GM23338 (cell line): ENCODE data around the gene DUXA. TPM values are rescaled to one million over a fixed set of nuclear protein-coding genes. Genes with fewer than 3 reads are reported as not detected.

Experiments used
- ATAC-seq: fragments of 200-7000 bp; cut with Tn5 transposase; 3 replicates; pipeline ENCODE4 v1.9.1; 2020
- DNase-seq: peaks from one replicate; pipeline ENCODE4 v3.0.0-alpha.2; 2015; ENCODE audit warnings: low spot score
- H2AFZ ChIP-seq: fragments of 200-600 bp; sonication (generic); 2 replicates; pipeline ENCODE4 v1.8.0; 2016; ENCODE audit warnings: antibody characterized with exemption, mild to moderate bottlenecking, moderate library complexity
- H3F3A ChIP-seq: fragments of 200-600 bp; sonication (generic); replicated peaks from 2 replicates; pipeline ENCODE4 v1.8.0; 2017; ENCODE audit warnings: antibody characterized with exemption, mixed run types, low read depth
- H3K27ac ChIP-seq: fragments of 200-600 bp; sonication (generic); 2 replicates; pipeline ENCODE4 v1.6.1; 2016; ENCODE audit warnings: low read depth
- H3K27me3 ChIP-seq: fragments of 200-600 bp; sonication (generic); 2 replicates; pipeline ENCODE4 v1.8.0; 2016; ENCODE audit warnings: mild to moderate bottlenecking, mixed run types, moderate library complexity; ENCODE audit not compliant: insufficient read depth
- H3K36me3 ChIP-seq: fragments of 200-600 bp; sonication (generic); 2 replicates; pipeline ENCODE4 v1.8.0; 2016; ENCODE audit warnings: mild to moderate bottlenecking; ENCODE audit not compliant: insufficient read depth
- H3K4me1 ChIP-seq: fragments of 200-600 bp; sonication (generic); 2 replicates; pipeline ENCODE4 v1.8.0; 2016; ENCODE audit warnings: mild to moderate bottlenecking, moderate library complexity; ENCODE audit not compliant: insufficient read depth
- H3K4me2 ChIP-seq: fragments of 200-600 bp; sonication (generic); 2 replicates; pipeline ENCODE4 v1.7.1; 2017; ENCODE audit warnings: mixed run types
- H3K4me3 ChIP-seq: fragments of 200-600 bp; sonication (generic); 2 replicates; pipeline ENCODE4 v1.6.1; 2016; ENCODE audit warnings: mixed run types
- H3K79me2 ChIP-seq: fragments of 200-600 bp; sonication (generic); replicated peaks from 2 replicates; pipeline ENCODE4 v1.8.0; 2017; ENCODE audit warnings: mild to moderate bottlenecking; ENCODE audit not compliant: insufficient read depth
- H3K9me2 ChIP-seq: fragments of 200-600 bp; sonication (generic); 2 replicates; pipeline ENCODE4 v1.8.0; 2017; ENCODE audit not compliant: insufficient read depth
- H4K20me1 ChIP-seq: fragments of 200-600 bp; sonication (generic); replicated peaks from 2 replicates; pipeline ENCODE4 v1.8.0; 2017; ENCODE audit warnings: mild to moderate bottlenecking; ENCODE audit not compliant: insufficient read depth
- H3K27ac Mint-ChIP-seq: 2 replicates; pipeline ENCODE4 v1.8.0; 2020; ENCODE audit warnings: inconsistent platforms, mild to moderate bottlenecking, moderate library complexity, mixed read lengths
- H3K27me3 Mint-ChIP-seq: 3 replicates; pipeline ENCODE4 v1.8.0; 2022; ENCODE audit warnings: low read depth, mild to moderate bottlenecking, moderate library complexity, mixed read lengths, inconsistent platforms; ENCODE audit not compliant: insufficient read depth, poor library complexity
- H3K36me3 Mint-ChIP-seq: 3 replicates; pipeline ENCODE4 v1.8.0; 2021; ENCODE audit warnings: low read depth, mild to moderate bottlenecking, inconsistent platforms, moderate library complexity, mixed read lengths
- H3K4me1 Mint-ChIP-seq: 3 replicates; pipeline ENCODE4 v1.8.0; 2020; ENCODE audit warnings: mild to moderate bottlenecking, inconsistent platforms, mixed read lengths
- H3K4me3 Mint-ChIP-seq: 3 replicates; pipeline ENCODE4 v1.8.0; 2021; ENCODE audit warnings: moderate library complexity, mild to moderate bottlenecking, inconsistent platforms, mixed read lengths
- H3K9me3 Mint-ChIP-seq: 3 replicates; pipeline ENCODE4 v1.8.0; 2020; ENCODE audit warnings: moderate library complexity, mild to moderate bottlenecking, inconsistent platforms, mixed read lengths
- CREB1 ChIP-seq: fragments of 250-450 bp; sonication (Bioruptor Pico); IDR thresholded peaks from 2 replicates; pipeline ENCODE4 v1.5.0; 2020; ENCODE audit warnings: low read depth, mild to moderate bottlenecking, moderate library complexity
- EZH2 ChIP-seq: fragments of 200-600 bp; sonication (generic); IDR thresholded peaks from one replicate; pipeline ENCODE4 v1.8.0; 2017; ENCODE audit warnings: antibody characterized with exemption, mild to moderate bottlenecking, low read depth; ENCODE audit not compliant: unreplicated experiment
- JUNB ChIP-seq: IDR thresholded peaks from one replicate; pipeline ENCODE4 v1.6.1; 2016; ENCODE audit warnings: antibody characterized with exemption; ENCODE audit not compliant: unreplicated experiment
- NANOG ChIP-seq: IDR thresholded peaks from 2 replicates; pipeline ENCODE4 v1.6.1; 2016; ENCODE audit warnings: antibody characterized with exemption, borderline replicate concordance
- POLR2AphosphoS5 ChIP-seq: IDR thresholded peaks from 2 replicates; pipeline ENCODE4 v1.6.1; 2016; ENCODE audit warnings: antibody characterized with exemption, low read depth
- STAT1 ChIP-seq: IDR thresholded peaks from one replicate; pipeline ENCODE4 v1.6.1; 2016; ENCODE audit warnings: antibody characterized with exemption; ENCODE audit not compliant: unreplicated experiment
- ZNF114 ChIP-seq: fragments of 250-450 bp; sonication (Bioruptor Pico); IDR thresholded peaks from 2 replicates; pipeline ENCODE4 v1.5.0; 2020; ENCODE audit warnings: mild to moderate bottlenecking, moderate library complexity
- ZNF331 ChIP-seq: fragments of 250-450 bp; sonication (Bioruptor Pico); IDR thresholded peaks from 2 replicates; pipeline ENCODE4 v1.5.0; 2020; ENCODE audit warnings: low read depth, mild to moderate bottlenecking, moderate library complexity
- polyA plus RNA-seq: library from polyadenylated mRNA; unstranded; fragments of >200 nt; fragmentation: Nextera tagmentation; extraction: Ambion mirVana; gene quantifications from 2 replicates; pipeline ENCODE4 v1.2.1, GENCODE V29; 2016
- total RNA-seq: library from RNA; depleted of rRNA; stranded (reverse); fragments of >200 nt; shearing (Covaris generic); gene quantifications from 2 replicates; pipeline ENCODE4 v1.2.3, GENCODE V29; 2014
- TF ChIP-seq, protein P1 (sequence below), 2 experiments: fragments of 200-600 bp in 1 of 2; sonication (generic) in 1 of 2; conservative IDR thresholded peaks; 2 replicates each; pipeline versions ENCODE4 v1.5.1 to v1.6.1; 2016 to 2017; ENCODE audit warnings: antibody characterized with exemption in 2 of 2, low read depth in 2 of 2, mild to moderate bottlenecking in 2 of 2, moderate library complexity in 1 of 2
- TF ChIP-seq, protein P2 (sequence below): fragments of 250-450 bp; sonication (Bioruptor Pico); IDR thresholded peaks from 2 replicates; pipeline ENCODE4 v1.5.0; 2020; ENCODE audit warnings: mild to moderate bottlenecking, moderate library complexity
- TF ChIP-seq, protein P3 (sequence below): IDR thresholded peaks from one replicate; pipeline ENCODE4 v1.6.1; 2018; ENCODE audit warnings: antibody characterized with exemption; ENCODE audit not compliant: unreplicated experiment
- TF ChIP-seq, protein P4 (sequence below): IDR thresholded peaks from 2 replicates; pipeline ENCODE4 v1.6.1; 2016; ENCODE audit warnings: antibody characterized with exemption

The DUXA gene
- total and polyA plus RNA-seq, 2 experiments from 2014 or later, result not detected

DNA sequence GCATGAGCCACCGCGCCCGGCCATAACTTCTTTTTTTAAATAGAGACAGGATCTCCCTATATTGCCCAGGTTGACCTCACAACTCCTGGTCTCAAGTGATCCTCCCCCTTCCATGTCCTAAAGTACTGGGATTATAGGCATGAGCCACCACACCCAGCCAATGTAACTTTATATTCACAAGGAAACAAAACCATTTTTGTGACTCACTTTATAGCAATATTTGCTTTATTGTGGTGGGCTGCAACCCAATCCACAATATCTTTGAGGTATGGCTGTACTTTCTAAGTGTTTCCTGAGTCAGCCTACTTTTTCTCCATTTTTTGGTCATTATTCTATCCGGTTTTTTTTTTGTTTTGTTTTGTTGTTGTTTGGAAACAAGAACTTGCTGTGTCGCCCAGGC, 14.4 kb downstream of the DUXA start (continued):
- TF ChIP-seq, protein P1, sequence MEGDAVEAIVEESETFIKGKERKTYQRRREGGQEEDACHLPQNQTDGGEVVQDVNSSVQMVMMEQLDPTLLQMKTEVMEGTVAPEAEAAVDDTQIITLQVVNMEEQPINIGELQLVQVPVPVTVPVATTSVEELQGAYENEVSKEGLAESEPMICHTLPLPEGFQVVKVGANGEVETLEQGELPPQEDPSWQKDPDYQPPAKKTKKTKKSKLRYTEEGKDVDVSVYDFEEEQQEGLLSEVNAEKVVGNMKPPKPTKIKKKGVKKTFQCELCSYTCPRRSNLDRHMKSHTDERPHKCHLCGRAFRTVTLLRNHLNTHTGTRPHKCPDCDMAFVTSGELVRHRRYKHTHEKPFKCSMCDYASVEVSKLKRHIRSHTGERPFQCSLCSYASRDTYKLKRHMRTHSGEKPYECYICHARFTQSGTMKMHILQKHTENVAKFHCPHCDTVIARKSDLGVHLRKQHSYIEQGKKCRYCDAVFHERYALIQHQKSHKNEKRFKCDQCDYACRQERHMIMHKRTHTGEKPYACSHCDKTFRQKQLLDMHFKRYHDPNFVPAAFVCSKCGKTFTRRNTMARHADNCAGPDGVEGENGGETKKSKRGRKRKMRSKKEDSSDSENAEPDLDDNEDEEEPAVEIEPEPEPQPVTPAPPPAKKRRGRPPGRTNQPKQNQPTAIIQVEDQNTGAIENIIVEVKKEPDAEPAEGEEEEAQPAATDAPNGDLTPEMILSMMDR (conservative IDR thresholded peaks at IDR 0.05; ENCODE audit: low read depth in 2 of 2), result no peak

DNA sequence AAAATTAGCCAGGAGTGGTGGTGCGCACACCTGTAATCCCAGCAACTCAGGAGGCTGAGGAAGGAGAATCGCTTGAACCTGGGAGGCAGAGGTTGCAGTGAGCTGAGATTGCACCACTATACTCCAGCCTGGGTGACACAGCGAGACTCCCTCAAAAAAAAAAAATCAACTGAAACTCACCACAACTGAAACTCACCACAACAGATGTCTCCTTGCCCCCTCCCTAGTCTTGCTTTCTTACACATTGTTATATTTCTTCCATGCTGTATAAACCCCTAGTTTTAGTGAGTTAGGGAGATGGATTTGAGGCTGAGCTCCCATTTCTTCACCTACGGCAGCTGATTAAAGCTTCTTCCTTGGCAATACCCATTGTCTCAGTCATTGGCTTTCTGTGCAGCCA, 25.6 kb downstream of the DUXA start:
- H3K36me3 Mint-ChIP-seq, result peaks cover 35% of the 10 kb centered on the region
- no peak overlapping the region for H3K4me3 Mint-ChIP-seq
- H3K4me2 ChIP-seq, result no peak overlapping the region
- no peaks in the 10 kb centered on the region for H3K4me1 ChIP-seq
- H3K9me2 ChIP-seq, result no peaks in the 10 kb centered on the region
- no peaks in the 10 kb centered on the region for H3K27me3 ChIP-seq
- H3K27ac ChIP-seq, result no peak overlapping the region
- DNase-seq, result no peak
- H3K9me3 Mint-ChIP-seq, result peaks cover 91% of the 10 kb centered on the region
- no peaks in the 10 kb centered on the region for H3K36me3 ChIP-seq
- H3K4me1 Mint-ChIP-seq, result no peaks in the 10 kb centered on the region
- no peak for ATAC-seq
- H3K27ac Mint-ChIP-seq, result no peak overlapping the region
- no peaks in the 10 kb centered on the region for H4K20me1 ChIP-seq
- no peaks in the 10 kb centered on the region for H3K79me2 ChIP-seq
- no peak overlapping the region for H3K4me3 ChIP-seq
- H3K27me3 Mint-ChIP-seq, result peaks cover 2% of the 10 kb centered on the region
- H3F3A ChIP-seq, result no peaks in the 10 kb centered on the region
- H2AFZ ChIP-seq, result no peak overlapping the region
- no peak for TF ChIP-seq JUNB
- TF ChIP-seq STAT1, result no peak
- TF ChIP-seq, protein P2, sequence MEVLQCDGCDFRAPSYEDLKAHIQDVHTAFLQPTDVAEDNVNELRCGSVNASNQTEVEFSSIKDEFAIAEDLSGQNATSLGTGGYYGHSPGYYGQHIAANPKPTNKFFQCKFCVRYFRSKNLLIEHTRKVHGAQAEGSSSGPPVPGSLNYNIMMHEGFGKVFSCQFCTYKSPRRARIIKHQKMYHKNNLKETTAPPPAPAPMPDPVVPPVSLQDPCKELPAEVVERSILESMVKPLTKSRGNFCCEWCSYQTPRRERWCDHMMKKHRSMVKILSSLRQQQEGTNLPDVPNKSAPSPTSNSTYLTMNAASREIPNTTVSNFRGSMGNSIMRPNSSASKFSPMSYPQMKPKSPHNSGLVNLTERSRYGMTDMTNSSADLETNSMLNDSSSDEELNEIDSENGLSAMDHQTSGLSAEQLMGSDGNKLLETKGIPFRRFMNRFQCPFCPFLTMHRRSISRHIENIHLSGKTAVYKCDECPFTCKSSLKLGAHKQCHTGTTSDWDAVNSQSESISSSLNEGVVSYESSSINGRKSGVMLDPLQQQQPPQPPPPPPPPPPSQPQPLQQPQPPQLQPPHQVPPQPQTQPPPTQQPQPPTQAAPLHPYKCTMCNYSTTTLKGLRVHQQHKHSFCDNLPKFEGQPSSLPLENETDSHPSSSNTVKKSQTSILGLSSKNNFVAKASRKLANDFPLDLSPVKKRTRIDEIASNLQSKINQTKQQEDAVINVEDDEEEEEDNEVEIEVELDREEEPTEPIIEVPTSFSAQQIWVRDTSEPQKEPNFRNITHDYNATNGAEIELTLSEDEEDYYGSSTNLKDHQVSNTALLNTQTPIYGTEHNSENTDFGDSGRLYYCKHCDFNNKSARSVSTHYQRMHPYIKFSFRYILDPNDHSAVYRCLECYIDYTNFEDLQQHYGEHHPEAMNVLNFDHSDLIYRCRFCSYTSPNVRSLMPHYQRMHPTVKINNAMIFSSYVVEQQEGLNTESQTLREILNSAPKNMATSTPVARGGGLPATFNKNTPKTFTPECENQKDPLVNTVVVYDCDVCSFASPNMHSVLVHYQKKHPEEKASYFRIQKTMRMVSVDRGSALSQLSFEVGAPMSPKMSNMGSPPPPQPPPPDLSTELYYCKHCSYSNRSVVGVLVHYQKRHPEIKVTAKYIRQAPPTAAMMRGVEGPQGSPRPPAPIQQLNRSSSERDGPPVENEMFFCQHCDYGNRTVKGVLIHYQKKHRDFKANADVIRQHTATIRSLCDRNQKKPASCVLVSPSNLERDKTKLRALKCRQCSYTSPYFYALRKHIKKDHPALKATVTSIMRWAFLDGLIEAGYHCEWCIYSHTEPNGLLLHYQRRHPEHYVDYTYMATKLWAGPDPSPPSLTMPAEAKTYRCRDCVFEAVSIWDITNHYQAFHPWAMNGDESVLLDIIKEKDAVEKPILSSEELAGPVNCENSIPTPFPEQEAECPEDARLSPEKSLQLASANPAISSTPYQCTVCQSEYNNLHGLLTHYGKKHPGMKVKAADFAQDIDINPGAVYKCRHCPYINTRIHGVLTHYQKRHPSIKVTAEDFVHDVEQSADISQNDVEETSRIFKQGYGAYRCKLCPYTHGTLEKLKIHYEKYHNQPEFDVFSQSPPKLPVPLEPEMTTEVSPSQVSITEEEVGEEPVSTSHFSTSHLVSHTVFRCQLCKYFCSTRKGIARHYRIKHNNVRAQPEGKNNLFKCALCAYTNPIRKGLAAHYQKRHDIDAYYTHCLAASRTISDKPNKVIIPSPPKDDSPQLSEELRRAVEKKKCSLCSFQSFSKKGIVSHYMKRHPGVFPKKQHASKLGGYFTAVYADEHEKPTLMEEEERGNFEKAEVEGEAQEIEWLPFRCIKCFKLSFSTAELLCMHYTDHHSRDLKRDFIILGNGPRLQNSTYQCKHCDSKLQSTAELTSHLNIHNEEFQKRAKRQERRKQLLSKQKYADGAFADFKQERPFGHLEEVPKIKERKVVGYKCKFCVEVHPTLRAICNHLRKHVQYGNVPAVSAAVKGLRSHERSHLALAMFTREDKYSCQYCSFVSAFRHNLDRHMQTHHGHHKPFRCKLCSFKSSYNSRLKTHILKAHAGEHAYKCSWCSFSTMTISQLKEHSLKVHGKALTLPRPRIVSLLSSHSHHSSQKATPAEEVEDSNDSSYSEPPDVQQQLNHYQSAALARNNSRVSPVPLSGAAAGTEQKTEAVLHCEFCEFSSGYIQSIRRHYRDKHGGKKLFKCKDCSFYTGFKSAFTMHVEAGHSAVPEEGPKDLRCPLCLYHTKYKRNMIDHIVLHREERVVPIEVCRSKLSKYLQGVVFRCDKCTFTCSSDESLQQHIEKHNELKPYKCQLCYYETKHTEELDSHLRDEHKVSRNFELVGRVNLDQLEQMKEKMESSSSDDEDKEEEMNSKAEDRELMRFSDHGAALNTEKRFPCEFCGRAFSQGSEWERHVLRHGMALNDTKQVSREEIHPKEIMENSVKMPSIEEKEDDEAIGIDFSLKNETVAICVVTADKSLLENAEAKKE (CRISPR knock-in tag), result no peak
- no peak for TF ChIP-seq ZNF331 (CRISPR knock-in tag)
- no peak for TF ChIP-seq EZH2
- no peak for TF ChIP-seq ZNF114
- no peak for TF ChIP-seq POLR2AphosphoS5
- TF ChIP-seq NANOG, result no peak
- TF ChIP-seq, protein P3, sequence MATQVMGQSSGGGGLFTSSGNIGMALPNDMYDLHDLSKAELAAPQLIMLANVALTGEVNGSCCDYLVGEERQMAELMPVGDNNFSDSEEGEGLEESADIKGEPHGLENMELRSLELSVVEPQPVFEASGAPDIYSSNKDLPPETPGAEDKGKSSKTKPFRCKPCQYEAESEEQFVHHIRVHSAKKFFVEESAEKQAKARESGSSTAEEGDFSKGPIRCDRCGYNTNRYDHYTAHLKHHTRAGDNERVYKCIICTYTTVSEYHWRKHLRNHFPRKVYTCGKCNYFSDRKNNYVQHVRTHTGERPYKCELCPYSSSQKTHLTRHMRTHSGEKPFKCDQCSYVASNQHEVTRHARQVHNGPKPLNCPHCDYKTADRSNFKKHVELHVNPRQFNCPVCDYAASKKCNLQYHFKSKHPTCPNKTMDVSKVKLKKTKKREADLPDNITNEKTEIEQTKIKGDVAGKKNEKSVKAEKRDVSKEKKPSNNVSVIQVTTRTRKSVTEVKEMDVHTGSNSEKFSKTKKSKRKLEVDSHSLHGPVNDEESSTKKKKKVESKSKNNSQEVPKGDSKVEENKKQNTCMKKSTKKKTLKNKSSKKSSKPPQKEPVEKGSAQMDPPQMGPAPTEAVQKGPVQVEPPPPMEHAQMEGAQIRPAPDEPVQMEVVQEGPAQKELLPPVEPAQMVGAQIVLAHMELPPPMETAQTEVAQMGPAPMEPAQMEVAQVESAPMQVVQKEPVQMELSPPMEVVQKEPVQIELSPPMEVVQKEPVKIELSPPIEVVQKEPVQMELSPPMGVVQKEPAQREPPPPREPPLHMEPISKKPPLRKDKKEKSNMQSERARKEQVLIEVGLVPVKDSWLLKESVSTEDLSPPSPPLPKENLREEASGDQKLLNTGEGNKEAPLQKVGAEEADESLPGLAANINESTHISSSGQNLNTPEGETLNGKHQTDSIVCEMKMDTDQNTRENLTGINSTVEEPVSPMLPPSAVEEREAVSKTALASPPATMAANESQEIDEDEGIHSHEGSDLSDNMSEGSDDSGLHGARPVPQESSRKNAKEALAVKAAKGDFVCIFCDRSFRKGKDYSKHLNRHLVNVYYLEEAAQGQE, result no peak
- TF ChIP-seq, protein P4, sequence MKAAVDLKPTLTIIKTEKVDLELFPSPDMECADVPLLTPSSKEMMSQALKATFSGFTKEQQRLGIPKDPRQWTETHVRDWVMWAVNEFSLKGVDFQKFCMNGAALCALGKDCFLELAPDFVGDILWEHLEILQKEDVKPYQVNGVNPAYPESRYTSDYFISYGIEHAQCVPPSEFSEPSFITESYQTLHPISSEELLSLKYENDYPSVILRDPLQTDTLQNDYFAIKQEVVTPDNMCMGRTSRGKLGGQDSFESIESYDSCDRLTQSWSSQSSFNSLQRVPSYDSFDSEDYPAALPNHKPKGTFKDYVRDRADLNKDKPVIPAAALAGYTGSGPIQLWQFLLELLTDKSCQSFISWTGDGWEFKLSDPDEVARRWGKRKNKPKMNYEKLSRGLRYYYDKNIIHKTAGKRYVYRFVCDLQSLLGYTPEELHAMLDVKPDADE, result no peak
- no peak for TF ChIP-seq CREB1 (CRISPR knock-in tag)
